NCI-H526 treated with DMSO at 0.1 percent for 48 hours (cell line): Measurements from ENCODE around the gene SDK2.
A peak's percentile ranks its signal among the peaks of the same experiment; 100 is the strongest.

Source experiments
- DNase-seq: peaks from one replicate; lab custom pipeline; 2025; lab: John Stamatoyannopoulos, UW

SDK2 gene

GRCh38 chr17:73420897-73421296 is 223.3 kb downstream of the SDK2 start:
- peak; percentile 31 for DNase-seq

DNA sequence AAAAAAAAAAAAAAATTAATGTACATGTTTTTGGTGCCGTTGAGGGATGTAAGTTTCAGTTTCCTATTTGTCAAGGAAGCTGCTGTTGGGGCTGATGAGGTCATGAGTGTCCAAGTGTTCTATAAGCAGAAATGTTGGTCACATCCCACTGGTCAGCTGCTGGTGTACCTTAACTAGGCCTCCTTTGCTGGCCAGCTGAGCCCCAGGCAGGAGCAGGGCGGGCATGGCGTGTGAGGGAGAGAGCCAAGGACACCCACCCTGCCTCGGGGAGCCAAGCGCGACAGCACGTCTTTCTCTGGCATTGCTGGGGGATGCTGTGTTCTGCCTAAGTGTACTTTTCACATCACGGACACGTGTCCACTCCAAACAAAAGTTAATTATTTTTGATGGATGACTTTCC is 224.4 kb downstream of the SDK2 start:
- no peak for DNase-seq

GRCh38 chr17:73419051-73419450 is 225.2 kb downstream of the SDK2 start:
- DNase-seq = no peak

GRCh38 chr17:73415782-73416181 is 228.5 kb downstream of the SDK2 start:
- no peak for DNase-seq

DNA sequence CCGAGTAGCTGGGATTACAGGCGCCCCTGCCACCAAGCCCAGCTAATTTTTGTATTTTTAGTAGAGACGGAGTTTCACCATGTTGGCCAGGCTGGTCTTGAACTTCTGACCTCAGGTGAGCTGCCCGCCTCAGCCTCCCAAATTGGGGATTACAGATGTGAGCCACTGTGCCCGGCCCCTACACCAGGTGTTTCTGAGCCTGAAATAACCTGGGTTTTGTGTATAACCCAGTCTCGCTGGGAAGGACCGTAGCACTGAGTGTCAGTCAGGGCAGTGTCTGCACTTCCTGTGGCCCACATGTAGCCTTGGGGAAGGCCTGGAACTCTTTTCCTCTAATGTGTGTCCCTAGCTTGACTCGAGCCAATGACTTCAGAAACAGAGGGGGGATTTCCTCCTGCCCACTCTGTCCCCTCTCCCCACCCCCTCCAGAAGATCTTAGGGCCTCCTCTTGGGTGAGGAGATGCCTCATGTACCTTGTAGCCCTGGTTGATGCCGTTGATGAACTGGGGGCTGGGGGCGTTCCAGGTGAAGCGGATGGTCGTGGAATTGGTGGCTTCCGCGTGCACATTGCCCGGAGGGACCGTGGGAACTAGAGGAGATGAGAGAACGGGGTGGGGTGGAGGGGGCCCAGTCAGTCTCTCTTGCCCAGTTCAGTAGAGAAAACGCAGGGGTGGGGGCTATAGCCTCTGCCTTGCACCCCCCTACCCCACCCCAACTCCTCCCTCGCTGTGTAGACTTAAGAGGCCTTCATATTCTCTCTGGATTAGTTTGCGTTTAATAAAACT is 229.9 kb downstream of the SDK2 start:
- DNase-seq = no peak

GRCh38 chr17:73412914-73413313 is 231.3 kb downstream of the SDK2 start:
- no peak for DNase-seq

- DNase-seq = no peak
These were observed 232.9 kb downstream of the SDK2 start for GRCh38 chr17:73411313-73411747.

DNA sequence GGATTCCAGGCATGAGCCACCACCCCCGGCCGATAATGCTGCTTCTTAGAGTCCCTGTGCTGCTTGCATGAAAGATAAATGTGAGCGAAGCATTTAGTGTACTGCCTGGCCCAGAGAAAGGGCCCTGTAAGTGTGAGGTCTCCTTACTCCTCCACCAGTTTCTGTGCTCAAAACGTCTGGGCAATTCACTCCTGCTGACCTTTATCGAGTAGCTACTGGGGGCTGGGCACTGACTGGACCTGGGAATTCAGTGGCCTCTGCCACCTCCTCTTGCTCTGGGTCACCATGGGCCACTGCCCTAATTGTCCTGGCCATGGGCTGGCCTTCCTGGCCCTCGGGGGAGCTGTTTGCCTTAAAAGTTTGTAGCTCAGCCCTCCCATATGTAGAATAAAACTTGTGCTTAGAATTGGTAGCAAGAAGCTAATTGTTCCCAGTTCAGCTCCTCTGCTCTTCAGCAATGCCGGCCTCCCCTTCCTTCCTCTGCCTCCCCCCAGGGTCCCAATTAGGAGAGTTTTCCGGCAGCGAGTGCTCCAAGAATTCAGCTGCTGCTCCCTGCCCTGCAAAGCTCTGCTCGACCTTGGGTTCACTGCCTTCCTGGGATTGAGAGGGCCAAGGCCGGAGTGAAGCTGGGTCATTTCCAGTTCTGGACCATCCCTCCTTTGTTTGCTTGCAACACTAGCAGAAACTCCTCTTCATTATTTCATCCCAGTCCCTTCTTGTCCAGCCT is 233.5 kb downstream of the SDK2 start:
- DNase-seq = no peak

- DNase-seq = no peak
These were observed 240.0 kb downstream of the SDK2 start for GRCh38 chr17:73404246-73404645.

DNA sequence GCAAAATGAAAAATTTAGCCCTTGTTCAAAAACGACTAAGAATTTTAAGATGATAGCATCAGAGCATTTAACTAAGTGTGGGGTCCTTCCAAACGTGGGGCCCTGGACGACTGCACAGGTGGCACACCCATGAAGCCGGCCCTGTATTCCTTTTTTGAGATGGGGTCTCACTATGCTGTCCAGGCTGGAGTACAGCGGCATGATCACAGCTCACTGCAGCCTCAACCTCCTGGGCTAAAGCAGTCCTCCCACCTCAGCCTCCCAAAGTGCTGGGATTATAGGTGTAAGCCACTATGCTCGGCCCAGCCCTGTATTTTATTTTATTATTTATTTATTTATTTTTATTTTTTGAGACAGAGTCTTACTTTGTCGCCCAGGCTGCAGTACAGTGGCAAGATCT is 241.8 kb downstream of the SDK2 start:
- DNase-seq = no peak

GRCh38 chr17:73401911-73402310 is 242.3 kb downstream of the SDK2 start:
- peak; percentile 26 for DNase-seq

DNA sequence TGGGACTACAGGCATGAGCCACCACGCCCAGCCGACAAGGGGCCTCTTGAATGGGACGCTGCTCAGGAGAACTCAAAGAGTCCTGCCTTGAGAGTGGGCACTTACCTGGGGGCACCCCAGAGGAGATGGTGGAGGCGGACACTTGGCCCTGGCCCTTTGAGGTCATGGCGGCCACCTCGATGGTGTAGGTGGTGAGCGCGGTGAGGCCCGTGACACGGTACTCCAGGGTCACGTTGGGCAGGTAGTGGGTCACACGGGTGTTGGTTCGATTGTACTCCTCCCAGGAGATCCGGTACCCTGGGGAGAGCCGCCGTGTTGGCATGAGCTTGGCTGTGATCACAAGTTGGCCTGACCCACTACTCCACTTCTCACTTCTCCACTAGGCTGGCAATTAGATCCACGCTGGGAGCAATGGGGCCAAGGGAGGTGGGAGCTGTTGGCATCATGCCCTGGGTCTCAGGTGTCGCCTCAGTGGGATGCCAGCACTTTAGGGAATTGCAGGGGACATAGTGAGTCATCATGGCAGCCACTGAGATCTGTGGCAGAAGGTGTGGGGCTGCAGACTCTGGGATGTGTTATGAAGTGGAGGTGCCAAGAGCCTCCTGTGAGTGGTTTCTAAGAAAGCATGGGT is 243.2 kb downstream of the SDK2 start:
- no peak for DNase-seq

DNA sequence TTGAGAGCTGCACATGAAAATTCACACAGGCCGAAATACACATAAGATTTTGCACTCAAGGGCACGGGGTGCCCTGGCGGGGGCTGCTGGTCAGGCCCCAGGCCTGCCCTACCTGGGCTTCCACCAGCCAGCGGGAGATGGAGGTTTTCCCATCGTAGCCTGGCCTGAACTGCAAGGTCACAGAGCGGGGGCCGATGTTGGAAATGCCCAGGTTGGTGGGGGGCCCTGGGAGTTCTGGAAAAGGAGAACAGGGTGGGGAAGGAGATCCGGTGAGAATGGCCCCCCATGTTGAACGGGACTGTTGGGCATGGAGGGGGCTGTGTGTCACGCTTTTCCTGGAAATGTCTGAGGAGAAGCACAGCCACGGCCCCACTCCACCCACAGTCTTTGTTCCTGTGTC is 245.2 kb downstream of the SDK2 start:
- DNase-seq = no peak

- no peak for DNase-seq
These were observed 246.2 kb downstream of the SDK2 start for GRCh38 chr17:73397856-73398540.

DNA sequence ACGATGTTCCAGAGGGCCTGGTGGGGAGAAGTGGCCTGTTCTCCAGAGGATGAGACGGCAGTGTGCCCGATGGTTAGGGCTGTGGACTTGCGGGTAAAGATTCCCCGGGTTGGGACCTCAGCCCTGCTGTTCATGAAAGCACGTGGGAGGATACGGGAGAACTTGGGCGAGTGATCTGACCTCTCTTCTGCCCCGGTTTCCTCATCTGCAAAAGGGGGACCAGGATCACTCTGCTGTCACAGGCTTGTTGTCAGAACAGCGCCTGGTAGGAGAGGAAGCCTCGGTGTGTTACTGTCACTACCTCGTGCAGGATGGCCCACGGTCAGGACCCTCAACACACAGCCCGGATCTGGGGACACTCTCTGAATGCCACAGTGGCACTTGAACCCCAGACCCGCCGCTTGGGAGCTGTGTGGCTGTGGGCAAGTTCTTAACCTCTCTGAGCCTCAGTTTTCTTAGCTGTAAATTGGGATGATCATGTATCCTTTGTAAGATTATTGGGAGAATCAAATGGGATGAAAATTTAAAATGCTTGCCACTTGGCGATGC is 246.9 kb downstream of the SDK2 start:
- no peak for DNase-seq

- DNase-seq = no peak
These were observed 247.6 kb downstream of the SDK2 start for GRCh38 chr17:73396431-73397277.

GRCh38 chr17:73394512-73395450 is 249.5 kb downstream of the SDK2 start:
- no peak for DNase-seq

DNA sequence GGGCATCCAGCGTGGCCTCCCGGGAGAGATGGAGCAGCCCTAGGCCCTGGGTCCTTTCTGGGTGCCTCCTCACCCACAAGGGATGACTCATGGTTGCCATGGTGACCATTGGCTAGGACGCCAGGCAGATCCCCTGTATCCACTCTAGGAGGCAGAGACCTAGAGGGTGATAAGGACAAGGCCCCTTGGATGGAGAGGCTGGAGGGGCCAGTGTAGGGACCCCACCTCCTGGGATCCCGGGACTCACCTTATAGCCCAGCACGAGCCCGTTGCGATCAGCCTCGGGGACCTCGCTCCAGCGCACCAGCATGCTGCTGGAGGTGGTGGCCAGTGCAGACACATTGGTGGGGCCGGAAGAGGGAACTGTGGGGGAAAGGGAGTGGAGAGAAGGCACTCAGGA is 250.3 kb downstream of the SDK2 start:
- DNase-seq = no peak

DNA sequence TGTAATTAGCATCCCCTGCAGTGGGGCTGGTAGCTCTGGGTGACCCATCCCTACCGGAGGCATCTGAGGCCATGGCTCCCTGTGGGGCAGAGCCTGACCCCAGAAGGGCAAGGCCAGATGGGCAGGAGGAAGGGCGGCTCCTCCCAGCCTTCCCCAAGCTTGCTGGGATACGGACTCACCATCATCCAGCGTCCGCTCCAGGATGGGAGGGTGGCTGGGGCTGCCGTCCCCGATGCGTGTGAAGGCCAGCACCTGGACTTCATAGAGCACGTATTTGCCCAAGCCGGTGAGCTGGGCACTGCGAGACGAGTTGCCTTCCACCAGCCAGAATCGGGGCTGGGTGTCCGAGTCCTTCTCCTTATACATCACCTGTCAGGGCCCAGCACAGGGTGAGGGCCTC is 250.9 kb downstream of the SDK2 start:
- no peak for DNase-seq
